Measurements from ENCODE around the gene PDX1.

- TF ChIP-seq SMC3 (IDR thresholded peaks at IDR 0.05; ENCODE audit: low read depth, low read length) (no peak), CTCF (IDR thresholded peaks at IDR 0.05) (no peak), RCOR1 (IDR thresholded peaks at IDR 0.05; ENCODE audit: low read length) (no peak), GABPA (IDR thresholded peaks at IDR 0.05; ENCODE audit: low read depth) (no peak), PBX3 (IDR thresholded peaks at IDR 0.05) (no peak), POLR2AphosphoS5 (IDR thresholded peaks at IDR 0.05; ENCODE audit: low read depth, low read length) (no peak), MXI1 (IDR thresholded peaks at IDR 0.05; ENCODE audit: low read depth, low read length) (no peak), SIN3A (IDR thresholded peaks at IDR 0.05; ENCODE audit: borderline replicate concordance, low read depth, low read length) (no peak), NRF1 (IDR thresholded peaks at IDR 0.05; ENCODE audit: low read depth, low read length) (no peak), RXRA (IDR thresholded peaks at IDR 0.05; ENCODE audit: borderline replicate concordance, low read depth) (no peak)
Measured at GRCh38 chr13:27965740-27966640, 46.2 kb downstream of the PDX1 start.
